HEK293 (cell line): ENCODE data around the gene EGFLAM.

Experiments
- CTCF ChIA-PET: fragments of 350-600 bp; formaldehyde crosslinking; extraction: SDS; loops from one replicate; lab custom pipeline; 2021; ENCODE audit warnings: antibody characterized with exemption; lab: Yijun Ruan, JAX
- POLR2A ChIA-PET: fragments of 300-600 bp; formaldehyde crosslinking; extraction: SDS; loops from one replicate; lab custom pipeline; 2020; ENCODE audit warnings: antibody characterized with exemption, inconsistent platforms; lab: Yijun Ruan, JAX
- H3K27ac ChIP-seq: fragments of 200-500 bp; sonication (Bioruptor generic); 2 replicates; pipeline ENCODE4 v1.5.1; 2014; ENCODE audit warnings: low read depth, low read length, control low read depth, inconsistent platforms; ENCODE audit errors: extremely low read depth
- H3K36me3 ChIP-seq, 2 experiments: fragments of 200-500 bp in 1 of 2; sonication (Bioruptor generic) in 1 of 2; 1 replicate in 1 of 2; 2 replicates in 1 of 2; pipeline ENCODE4 v1.5.1; 2014 to 2017; ENCODE audit warnings: inconsistent platforms in 2 of 2, low read length in 2 of 2; ENCODE audit not compliant: control insufficient read depth in 2 of 2, insufficient read depth in 1 of 2
- H3K4me1 ChIP-seq: fragments of 200-500 bp; sonication (Bioruptor generic); 2 replicates; pipeline ENCODE4 v1.5.1; 2014; ENCODE audit warnings: mild to moderate bottlenecking, low read length, inconsistent platforms; ENCODE audit not compliant: control insufficient read depth, insufficient read depth
- H3K4me3 ChIP-seq: 2 replicates; pipeline ENCODE4 v1.5.1; 2011; ENCODE audit warnings: low read depth, mild to moderate bottlenecking, control low read depth, low read length, moderate library complexity
- H3K9me3 ChIP-seq: fragments of 200-500 bp; sonication (Bioruptor generic); 2 replicates; pipeline ENCODE4 v1.5.1; 2014; ENCODE audit warnings: low read depth, low read length, inconsistent platforms; ENCODE audit not compliant: control insufficient read depth, insufficient read depth
- MEIS1 ChIP-seq: sonication (generic); formaldehyde crosslinking; IDR thresholded peaks from 2 replicates; pipeline ENCODE4 v1.8.1; 2022; ENCODE audit warnings: missing genetic modification reagents, mild to moderate bottlenecking, borderline replicate concordance
- MYNN ChIP-seq: fragments of 450-650 bp; formaldehyde crosslinking; IDR thresholded peaks from 2 replicates; pipeline ENCODE4 v1.5.1; 2016; ENCODE audit warnings: missing biosample characterization, missing genetic modification characterization, borderline replicate concordance
- PRDM1 ChIP-seq: fragments of 450-650 bp; formaldehyde crosslinking; IDR thresholded peaks from 2 replicates; pipeline ENCODE4; 2016; ENCODE audit warnings: missing biosample characterization, missing genetic modification characterization
- SALL2 ChIP-seq: fragments of 450-650 bp; formaldehyde crosslinking; IDR thresholded peaks from 2 replicates; pipeline ENCODE4 v1.5.0; 2017; ENCODE audit warnings: missing biosample characterization, mild to moderate bottlenecking, missing genetic modification characterization, borderline replicate concordance
- YY1 ChIP-seq: fragments of 450-650 bp; formaldehyde crosslinking; IDR thresholded peaks from 2 replicates; pipeline ENCODE4 v1.5.1; 2018; ENCODE audit warnings: missing biosample characterization, missing genetic modification characterization
- ZBTB48 ChIP-seq: fragments of 450-650 bp; formaldehyde crosslinking; IDR thresholded peaks from 2 replicates; pipeline ENCODE4 v1.5.1; 2016; ENCODE audit warnings: missing biosample characterization, missing genetic modification characterization
- ZNF2 ChIP-seq: fragments of 450-650 bp; formaldehyde crosslinking; IDR thresholded peaks from 2 replicates; pipeline ENCODE4 v1.5.1; 2016; ENCODE audit warnings: missing biosample characterization, missing genetic modification characterization
- ZNF239 ChIP-seq: fragments of 450-650 bp; formaldehyde crosslinking; IDR thresholded peaks from 2 replicates; pipeline ENCODE4 v1.5.1; 2016; ENCODE audit warnings: missing biosample characterization, missing genetic modification characterization
- ZNF274 ChIP-seq, 2 experiments: fragments of 200-500 bp in 1 of 2; fragments of 450-650 bp in 1 of 2; sonication (Bioruptor generic) in 1 of 2; formaldehyde crosslinking in 1 of 2; IDR thresholded peaks; 2 replicates each; pipeline versions ENCODE4 v1.5.1 to v1.6.1; 2014 to 2016; ENCODE audit warnings: borderline replicate concordance in 1 of 2, inconsistent platforms in 1 of 2, low read length in 1 of 2, missing biosample characterization in 1 of 2, missing genetic modification characterization in 1 of 2
- ZNF292 ChIP-seq: fragments of 450-650 bp; formaldehyde crosslinking; IDR thresholded peaks from 2 replicates; pipeline ENCODE4 v1.5.1; 2016; ENCODE audit warnings: low read depth, missing biosample characterization, missing genetic modification characterization, borderline replicate concordance
- ZNF335 ChIP-seq: fragments of 450-650 bp; formaldehyde crosslinking; conservative IDR thresholded peaks from 2 replicates; pipeline ENCODE4 v1.5.1; 2016; ENCODE audit warnings: missing biosample characterization, missing genetic modification characterization
- ZNF341 ChIP-seq: fragments of 450-650 bp; formaldehyde crosslinking; IDR thresholded peaks from 2 replicates; pipeline ENCODE4; 2016; ENCODE audit warnings: low read depth, missing biosample characterization, missing genetic modification characterization
- ZNF350 ChIP-seq: fragments of 450-650 bp; formaldehyde crosslinking; IDR thresholded peaks from 2 replicates; pipeline ENCODE4 v1.5.0; 2017; ENCODE audit warnings: missing biosample characterization, mild to moderate bottlenecking, missing genetic modification characterization
- ZNF391 ChIP-seq: fragments of 450-650 bp; formaldehyde crosslinking; IDR thresholded peaks from 2 replicates; pipeline ENCODE4 v1.5.1; 2016; ENCODE audit warnings: low read depth, missing biosample characterization, missing genetic modification characterization, borderline replicate concordance
- ZNF501 ChIP-seq: fragments of 450-650 bp; formaldehyde crosslinking; IDR thresholded peaks from 2 replicates; pipeline ENCODE4 v1.5.1; 2016; ENCODE audit warnings: missing biosample characterization, missing genetic modification characterization
- ZNF529 ChIP-seq: fragments of 450-650 bp; formaldehyde crosslinking; IDR thresholded peaks from 2 replicates; pipeline ENCODE4 v1.5.1; 2017; ENCODE audit warnings: missing genetic modification characterization, missing biosample characterization; ENCODE audit not compliant: insufficient replicate concordance
- ZNF561 ChIP-seq: fragments of 450-650 bp; IDR thresholded peaks from 2 replicates; pipeline ENCODE4 v1.5.1; 2018; ENCODE audit warnings: missing biosample characterization, missing genetic modification characterization, borderline replicate concordance
- ZNF623 ChIP-seq: fragments of 450-650 bp; formaldehyde crosslinking; IDR thresholded peaks from 2 replicates; pipeline ENCODE4 v1.5.1; 2016; ENCODE audit warnings: missing biosample characterization, missing genetic modification characterization
- ZNF624 ChIP-seq: fragments of 450-650 bp; formaldehyde crosslinking; IDR thresholded peaks from 2 replicates; pipeline ENCODE4 v1.5.1; 2017; ENCODE audit warnings: missing biosample characterization, missing genetic modification characterization
- ZNF660 ChIP-seq: fragments of 450-650 bp; IDR thresholded peaks from 2 replicates; pipeline ENCODE4 v1.5.1; 2018; ENCODE audit warnings: missing biosample characterization, mild to moderate bottlenecking, missing genetic modification characterization
- ZNF664 ChIP-seq: fragments of 450-650 bp; formaldehyde crosslinking; IDR thresholded peaks from 2 replicates; pipeline ENCODE4 v1.5.1; 2016; ENCODE audit warnings: missing biosample characterization, missing genetic modification characterization
- ZNF704 ChIP-seq: fragments of 450-650 bp; formaldehyde crosslinking; IDR thresholded peaks from 2 replicates; pipeline ENCODE4 v1.5.1; 2016; ENCODE audit warnings: missing biosample characterization, missing genetic modification characterization
- ZNF843 ChIP-seq: fragments of 450-650 bp; formaldehyde crosslinking; IDR thresholded peaks from 2 replicates; pipeline ENCODE4 v1.5.1; 2016; ENCODE audit warnings: missing biosample characterization, missing genetic modification characterization
- TF ChIP-seq, protein P1 (sequence below): fragments of 450-650 bp; formaldehyde crosslinking; IDR thresholded peaks from 2 replicates; pipeline ENCODE4 v1.5.1; 2016; ENCODE audit warnings: missing biosample characterization, missing genetic modification characterization
- TF ChIP-seq, protein P2 (sequence below): fragments of 450-650 bp; formaldehyde crosslinking; IDR thresholded peaks from 2 replicates; pipeline ENCODE4 v1.5.1; 2016; ENCODE audit warnings: missing biosample characterization, missing genetic modification characterization

EGFLAM gene

GRCh38 chr5:38455796-38456330, 197.5 kb downstream of the EGFLAM start:
- TF ChIP-seq ZNF624 (tag by site-specific recombination) (no peak), ZNF391 (tag by site-specific recombination) (no peak), ZNF341 (tag by site-specific recombination) (no peak), ZNF350 (tag by site-specific recombination) (no peak), ZNF843 (tag by site-specific recombination) (no peak), ZNF2 (tag by site-specific recombination) (no peak), ZNF660 (tag by site-specific recombination) (no peak), MEIS1 (CRISPR knock-in tag) (no peak), ZNF239 (tag by site-specific recombination) (no peak), ZNF274 (IDR thresholded peaks at IDR 0.05; ENCODE audit: low read length) (no peak), ZNF274 (tag by site-specific recombination; IDR thresholded peaks at IDR 0.05; ENCODE audit: borderline replicate concordance) (no peak), ZNF335 (no peak), ZNF623 (no peak), YY1 (tag by site-specific recombination) (no peak)
- TF ChIP-seq, protein P1, sequence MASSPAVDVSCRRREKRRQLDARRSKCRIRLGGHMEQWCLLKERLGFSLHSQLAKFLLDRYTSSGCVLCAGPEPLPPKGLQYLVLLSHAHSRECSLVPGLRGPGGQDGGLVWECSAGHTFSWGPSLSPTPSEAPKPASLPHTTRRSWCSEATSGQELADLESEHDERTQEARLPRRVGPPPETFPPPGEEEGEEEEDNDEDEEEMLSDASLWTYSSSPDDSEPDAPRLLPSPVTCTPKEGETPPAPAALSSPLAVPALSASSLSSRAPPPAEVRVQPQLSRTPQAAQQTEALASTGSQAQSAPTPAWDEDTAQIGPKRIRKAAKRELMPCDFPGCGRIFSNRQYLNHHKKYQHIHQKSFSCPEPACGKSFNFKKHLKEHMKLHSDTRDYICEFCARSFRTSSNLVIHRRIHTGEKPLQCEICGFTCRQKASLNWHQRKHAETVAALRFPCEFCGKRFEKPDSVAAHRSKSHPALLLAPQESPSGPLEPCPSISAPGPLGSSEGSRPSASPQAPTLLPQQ (tag by site-specific recombination): no peak
- TF ChIP-seq, protein P2, sequence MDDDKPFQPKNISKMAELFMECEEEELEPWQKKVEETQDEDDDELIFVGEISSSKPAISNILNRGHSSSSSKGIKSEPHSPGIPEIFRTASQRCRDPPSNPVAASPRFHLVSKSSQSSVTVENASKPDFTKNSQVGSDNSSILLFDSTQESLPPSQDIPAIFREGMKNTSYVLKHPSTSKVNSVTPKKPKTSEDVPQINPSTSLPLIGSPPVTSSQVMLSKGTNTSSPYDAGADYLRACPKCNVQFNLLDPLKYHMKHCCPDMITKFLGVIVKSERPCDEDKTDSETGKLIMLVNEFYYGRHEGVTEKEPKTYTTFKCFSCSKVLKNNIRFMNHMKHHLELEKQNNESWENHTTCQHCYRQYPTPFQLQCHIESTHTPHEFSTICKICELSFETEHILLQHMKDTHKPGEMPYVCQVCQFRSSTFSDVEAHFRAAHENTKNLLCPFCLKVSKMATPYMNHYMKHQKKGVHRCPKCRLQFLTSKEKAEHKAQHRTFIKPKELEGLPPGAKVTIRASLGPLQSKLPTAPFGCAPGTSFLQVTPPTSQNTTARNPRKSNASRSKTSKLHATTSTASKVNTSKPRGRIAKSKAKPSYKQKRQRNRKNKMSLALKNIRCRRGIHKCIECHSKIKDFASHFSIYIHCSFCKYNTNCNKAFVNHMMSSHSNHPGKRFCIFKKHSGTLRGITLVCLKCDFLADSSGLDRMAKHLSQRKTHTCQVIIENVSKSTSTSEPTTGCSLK (tag by site-specific recombination): no peak
- ChIA-PET POLR2A (no interaction called here), CTCF (interaction anchor here (1.2 to 3.1 kb wide), 3 partner anchors 11 to 14 kb away, joined by 3 to 18 read pairs (median 3); no protein-coding TSS in a partner anchor)
- H3K4me3 ChIP-seq: no peak overlapping the region
- no peak overlapping the region for H3K27ac ChIP-seq
- no peaks in the 10 kb centered on the region for H3K4me1 ChIP-seq
- H3K9me3 ChIP-seq: no peaks in the 10 kb centered on the region
- H3K36me3 ChIP-seq: no peaks in the 10 kb centered on the region; a peak in 1 of 3 replicates

DNA sequence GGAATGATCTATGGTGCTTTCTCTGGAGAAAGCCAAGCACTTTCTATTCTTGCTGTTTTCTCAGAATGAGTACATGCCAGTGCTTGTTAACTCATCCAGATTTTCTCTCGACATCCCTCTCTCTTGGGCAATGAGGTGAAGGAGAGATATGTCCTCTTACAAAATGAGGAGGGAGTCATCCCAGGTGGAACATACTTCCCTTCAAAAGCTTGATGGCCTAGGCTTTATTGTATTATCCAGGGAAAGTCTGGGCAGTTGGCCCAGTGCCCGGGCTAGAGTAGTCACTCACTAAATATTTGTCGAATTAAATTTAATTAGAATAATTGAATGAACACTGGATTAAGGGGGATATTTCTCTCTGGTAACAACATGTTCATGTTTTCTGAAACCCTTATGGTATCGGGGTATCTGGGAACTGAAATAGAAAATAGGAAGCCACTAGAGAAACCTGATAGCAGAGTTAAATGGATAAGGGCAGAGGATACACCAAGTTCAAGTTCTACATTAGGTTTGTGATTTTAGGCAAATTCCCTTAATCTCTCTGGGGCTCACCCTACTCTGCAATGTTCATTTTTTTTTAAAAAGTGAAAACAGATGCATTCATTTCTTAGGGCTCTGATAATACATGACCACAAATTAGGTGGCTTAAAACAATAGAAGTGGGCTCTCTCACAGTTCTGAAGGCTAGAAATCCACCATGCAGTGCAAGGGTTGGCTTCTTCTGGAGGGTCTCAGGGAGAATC, 198.5 kb downstream of the EGFLAM start:
- Histone ChIP-seq H3K4me1 (no peaks in the 10 kb centered on the region), H3K36me3 (no peaks in the 10 kb centered on the region; a peak in 1 of 3 replicates), H3K27ac (no peak overlapping the region), H3K4me3 (no peak overlapping the region), H3K9me3 (no peaks in the 10 kb centered on the region)
- no peak for TF ChIP-seq ZNF292 (tag by site-specific recombination)
- 0 out of 2 replicates have a peak, but pooled peaks have one; percentile 12 for TF ChIP-seq ZNF664
- no peak for TF ChIP-seq MYNN (tag by site-specific recombination)
- peak; percentile 82 for TF ChIP-seq PRDM1
- no peak for TF ChIP-seq ZNF561 (tag by site-specific recombination)
- TF ChIP-seq ZNF529 (tag by site-specific recombination): no peak
- no peak for TF ChIP-seq ZNF501
- TF ChIP-seq ZBTB48 (tag by site-specific recombination): no peak
- no peak for TF ChIP-seq ZNF704 (tag by site-specific recombination)
- TF ChIP-seq SALL2 (tag by site-specific recombination): no peak
- POLR2A ChIA-PET: no interaction called here
- CTCF ChIA-PET: interaction anchor here (0.7 to 3.1 kb wide), 3 partner anchors 10 to 660 kb away, joined by 3 to 18 read pairs (median 3); no protein-coding TSS in a partner anchor
